Raji (cell line): ENCODE results near the gene SLC6A18.

Experiments used
- POLR2A ChIP-seq: IDR thresholded peaks from 2 replicates; pipeline ENCODE4 v1.6.1; 2011; ENCODE audit warnings: low read depth, low read length, control low read depth; ENCODE audit not compliant: insufficient read depth

Gene SLC6A18

DNA sequence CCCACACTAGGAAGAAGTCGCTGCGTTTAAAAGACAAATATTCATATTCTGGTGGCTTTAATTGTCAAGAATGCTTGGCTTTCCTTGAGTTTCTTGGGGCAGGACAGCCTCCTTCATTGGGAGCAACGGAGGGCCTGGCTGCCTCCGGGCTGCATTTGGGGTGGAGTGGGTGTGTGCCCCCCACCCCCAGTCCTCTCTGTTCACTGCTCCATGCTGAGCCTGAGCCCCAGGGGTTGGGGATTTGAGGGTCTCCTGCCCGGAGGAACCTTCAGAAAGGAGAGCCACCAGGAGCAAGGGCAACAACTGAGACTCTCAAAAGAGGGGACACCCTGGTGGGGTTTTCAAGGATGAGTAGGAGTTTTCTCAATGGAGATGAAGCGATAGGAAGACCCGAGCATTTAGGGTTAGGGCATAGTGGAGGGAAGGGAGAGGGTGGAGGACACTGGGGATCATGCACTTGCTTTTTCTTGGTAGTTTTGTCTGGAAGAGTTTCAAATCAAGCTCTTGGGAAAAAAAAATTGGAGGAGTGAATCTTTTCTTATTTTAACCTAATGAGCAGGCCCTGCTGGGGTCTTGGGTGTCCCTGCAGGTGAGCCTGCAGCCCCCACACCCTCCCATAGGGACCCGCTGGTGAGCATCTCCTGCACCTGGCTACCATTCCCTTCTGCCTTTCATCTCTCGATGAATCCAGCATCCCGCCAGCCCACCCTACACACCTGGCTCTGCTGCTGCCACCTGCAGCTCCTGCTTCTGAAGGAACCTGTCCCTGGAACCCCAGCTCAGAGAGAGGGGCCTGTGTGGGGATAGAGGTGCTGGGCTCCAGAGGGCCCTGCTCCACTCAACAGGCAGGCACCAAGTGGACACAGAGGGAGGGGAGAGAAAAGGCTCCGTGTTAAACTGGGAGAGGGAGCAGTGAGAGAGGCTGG is 19.7 kb upstream of the SLC6A18 start:
- TF ChIP-seq POLR2A: no peak

DNA sequence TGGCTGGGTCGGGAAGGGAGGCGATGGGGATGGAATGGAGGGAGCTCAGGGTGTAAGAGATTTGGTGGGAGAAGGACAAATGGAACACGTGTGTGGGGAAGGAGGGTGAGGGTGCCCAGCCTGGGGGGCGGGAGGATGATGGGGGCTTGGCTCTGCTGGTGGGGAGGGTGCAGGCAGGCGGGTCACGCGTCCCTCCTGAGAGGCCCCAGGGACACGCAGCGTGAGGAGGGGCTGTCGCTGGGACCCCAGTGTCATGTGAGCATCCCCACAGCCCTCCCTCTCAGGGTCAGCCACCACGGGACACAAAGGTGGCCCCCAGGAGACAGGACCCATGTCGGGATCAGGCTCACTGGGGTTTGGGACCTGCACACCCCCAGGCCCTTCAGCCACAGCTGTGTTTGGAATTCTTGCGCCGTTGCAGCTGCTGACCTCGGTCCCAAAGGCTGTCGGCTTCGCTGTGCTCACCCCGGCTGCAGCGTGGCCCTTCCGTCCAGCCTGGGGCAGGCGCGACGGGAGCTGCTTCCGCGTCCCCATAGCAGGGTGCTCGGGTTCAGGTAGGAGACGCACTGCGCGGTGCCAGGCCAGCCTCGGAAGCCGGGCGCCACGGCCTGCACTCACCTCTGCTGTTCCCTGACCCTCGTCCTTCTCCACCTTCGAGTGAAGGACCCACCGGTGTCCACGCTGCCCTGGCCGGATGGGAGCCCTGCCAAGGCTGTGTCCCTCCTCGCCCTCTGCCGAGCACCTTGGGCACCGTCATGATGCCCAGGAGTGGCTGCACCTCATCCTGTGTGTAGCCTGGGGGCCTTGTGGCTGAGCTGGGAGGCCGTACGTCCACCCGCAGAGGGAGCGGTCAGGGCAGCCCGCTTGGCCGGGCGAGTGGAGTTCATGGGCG is 18.4 kb upstream of the SLC6A18 start:
- no peak for TF ChIP-seq POLR2A

DNA sequence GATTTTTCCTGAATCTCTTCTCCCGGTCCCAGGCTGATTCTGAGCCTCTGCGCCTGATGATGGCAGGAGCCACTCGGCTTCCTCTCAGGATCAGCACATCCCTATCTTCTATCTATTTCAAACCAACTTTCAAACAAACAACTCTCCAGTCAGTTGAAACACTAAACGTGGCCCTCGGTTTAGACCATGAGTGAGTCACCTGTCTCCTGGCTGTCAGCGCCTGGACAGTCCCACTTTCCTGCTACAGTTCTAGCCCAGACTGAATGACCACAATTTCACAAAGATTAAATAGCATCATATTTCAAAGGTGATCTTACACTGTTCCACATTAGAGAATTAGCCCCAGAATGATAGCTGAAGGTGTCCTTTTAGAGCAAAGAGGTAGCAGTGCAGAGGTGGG is 17.6 kb upstream of the SLC6A18 start:
- no peak for TF ChIP-seq POLR2A

DNA sequence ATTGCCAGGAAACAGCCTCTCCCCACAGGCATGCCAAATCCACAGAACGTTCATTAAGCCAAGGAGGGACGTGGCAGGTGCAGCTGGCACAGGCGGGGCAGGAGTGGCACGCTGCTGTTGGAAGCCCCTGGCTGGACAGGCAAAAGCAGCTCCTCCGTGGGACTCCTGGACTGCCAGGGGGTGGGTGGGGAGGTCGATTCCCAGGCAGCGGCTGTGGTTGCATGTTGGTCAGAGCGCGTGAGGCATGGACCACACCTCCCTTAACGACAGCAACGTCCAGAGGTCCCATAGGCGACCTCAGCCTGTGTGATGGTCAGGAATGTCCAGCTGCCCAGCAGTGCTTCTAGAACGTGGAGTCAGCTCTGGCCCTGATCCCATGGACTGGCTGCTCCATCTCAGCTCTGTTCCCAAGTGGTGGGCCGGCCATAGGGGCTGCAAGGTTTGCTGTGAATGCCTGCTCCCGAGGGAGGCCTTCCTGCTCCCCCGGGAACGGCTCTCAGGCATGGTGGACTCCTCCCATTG is 16.9 kb upstream of the SLC6A18 start:
- TF ChIP-seq POLR2A: no peak

DNA sequence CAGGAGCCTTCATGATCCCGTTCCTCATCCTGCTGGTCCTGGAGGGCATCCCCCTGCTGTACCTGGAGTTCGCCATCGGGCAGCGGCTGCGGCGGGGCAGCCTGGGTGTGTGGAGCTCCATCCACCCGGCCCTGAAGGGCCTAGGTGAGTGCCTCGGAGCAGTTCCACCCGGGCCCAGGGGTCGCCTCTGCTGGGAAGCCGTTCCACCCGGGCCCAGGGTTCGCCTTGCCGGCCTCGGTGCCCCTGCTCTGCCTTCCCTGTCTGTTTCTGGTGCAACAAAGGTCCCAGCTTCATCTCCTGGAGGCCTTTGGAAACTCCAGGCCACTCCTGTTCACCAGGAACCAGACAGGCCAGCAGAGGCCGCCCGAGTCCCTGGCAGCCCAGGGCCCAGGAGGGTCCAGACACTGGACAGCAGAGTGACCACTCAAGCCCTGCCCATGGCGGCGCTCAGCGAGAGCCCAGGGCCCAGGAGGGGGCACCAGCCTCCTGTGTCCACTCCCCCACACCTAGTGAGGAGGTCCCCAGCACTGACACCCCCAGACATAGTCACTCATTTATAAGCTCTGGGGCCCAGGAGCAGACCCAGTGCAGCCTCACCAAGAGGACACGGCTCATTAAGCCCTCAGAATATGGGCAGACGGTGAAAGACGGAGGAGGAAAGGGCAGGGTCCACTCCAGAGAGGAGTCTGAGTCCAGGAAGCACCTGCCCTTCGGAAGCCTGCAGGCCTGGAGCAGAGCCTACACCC is 16.3 kb upstream of the SLC6A18 start:
- TF ChIP-seq POLR2A: no peak

DNA sequence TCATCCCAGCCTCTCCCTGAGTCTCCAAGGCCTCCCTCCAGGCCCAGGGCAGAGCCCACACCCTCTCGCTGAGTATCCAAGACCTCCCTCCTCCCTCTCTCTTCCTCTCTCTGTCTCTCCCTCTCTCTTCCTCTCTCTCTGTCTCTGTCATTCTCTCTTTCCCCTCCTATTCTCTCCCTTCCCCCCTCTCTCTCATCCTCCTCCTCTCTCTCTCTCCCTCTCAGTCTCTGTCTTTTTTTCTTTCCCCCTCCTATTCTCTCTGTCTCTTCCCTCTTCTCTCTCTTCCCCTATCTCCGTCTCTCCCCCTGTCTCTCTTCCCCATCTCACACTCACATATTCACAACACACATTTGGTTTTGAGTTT is 15.7 kb upstream of the SLC6A18 start:
- TF ChIP-seq POLR2A: no peak

DNA sequence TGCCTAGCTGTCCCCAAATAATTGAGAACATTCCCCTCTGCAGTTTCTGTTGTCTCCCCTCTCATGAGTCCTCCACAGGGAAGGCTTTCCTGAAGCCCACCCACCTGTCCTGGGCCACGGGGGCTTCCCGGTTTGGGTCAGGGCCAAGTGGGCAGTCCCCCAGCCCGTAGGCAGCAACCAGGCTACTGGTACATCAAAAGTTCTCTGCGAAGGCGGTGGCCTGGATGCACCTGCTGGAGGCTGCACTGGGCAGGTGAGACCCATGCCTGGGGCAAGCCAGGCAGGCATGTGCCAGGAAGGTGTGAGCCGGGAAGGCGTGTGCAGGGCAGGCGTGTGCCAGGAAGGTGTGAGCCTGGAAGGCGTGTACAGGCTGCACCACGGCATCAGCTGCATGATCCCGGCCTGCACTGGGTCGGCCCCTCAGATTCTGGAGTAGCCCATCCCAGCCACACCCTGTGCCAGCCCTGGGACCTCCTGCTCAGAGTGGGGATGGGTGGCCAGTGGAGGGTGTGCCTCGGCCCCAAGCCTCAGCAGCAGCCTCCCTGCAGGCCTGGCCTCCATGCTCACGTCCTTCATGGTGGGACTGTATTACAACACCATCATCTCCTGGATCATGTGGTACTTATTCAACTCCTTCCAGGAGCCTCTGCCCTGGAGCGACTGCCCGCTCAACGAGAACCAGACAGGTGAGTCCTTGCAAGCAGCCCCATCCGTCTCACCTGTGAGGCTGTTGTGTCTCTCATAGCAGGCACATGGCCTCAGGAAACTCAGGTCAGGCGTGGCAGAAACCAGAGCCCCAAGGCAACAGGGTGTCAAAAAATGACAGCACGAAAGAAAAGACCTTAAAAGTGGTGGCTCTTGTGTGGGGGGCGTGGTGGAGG is 15.0 kb upstream of the SLC6A18 start:
- no peak for TF ChIP-seq POLR2A

DNA sequence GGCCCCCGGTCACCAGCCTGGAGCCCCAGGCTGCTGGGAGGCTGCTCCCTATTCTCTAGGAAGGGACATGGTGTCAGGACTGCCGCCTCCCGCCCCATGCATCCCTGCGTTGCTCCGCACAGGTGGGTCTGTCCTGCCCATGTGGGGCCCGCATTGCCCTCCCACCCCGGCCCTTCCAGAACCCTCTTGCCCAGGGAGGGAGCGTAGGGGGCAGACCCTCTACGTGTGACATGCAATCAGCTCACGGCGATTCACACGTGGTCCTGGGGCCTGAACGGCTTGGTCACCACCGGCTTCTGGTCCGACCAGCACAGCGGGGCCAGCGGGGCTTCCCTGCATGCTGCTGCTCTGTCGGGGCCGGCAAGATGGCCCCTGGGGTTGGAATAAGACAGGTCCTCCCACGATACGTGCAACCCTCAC is 14.3 kb upstream of the SLC6A18 start:
- TF ChIP-seq POLR2A: no peak

DNA sequence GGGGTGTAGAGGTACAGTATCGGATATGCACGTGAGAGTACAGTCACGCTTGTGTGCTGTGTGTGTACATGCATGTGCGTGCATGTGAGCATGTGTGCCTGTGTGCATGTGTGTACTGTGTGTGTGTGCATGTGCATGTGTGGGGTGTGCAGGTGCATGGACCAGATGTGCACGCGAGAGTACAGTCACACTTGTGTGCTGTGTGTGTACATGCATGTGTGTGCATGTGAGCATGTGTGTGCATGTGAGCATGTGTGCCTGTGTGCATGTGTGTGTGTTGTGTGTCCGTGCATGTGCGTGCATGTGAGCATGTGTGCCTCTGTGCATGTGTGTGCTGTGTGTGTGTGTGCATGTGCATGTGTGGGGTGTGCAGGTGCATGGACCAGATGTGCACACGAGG is 13.5 kb upstream of the SLC6A18 start:
- no peak for TF ChIP-seq POLR2A

DNA sequence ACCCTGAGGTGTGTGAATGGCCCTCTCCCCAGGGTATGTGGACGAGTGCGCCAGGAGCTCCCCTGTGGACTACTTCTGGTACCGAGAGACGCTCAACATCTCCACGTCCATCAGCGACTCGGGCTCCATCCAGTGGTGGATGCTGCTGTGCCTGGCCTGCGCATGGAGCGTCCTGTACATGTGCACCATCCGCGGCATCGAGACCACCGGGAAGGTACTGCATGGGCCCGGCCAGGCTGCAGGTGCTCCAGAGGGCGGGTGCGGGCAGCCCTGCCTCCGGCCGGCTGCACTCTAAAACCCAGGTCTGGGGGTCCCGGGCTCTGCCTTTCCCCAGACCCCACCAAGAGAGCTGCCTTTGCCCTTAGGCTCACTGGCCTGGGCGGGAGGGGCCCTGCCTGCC is 12.9 kb upstream of the SLC6A18 start:
- TF ChIP-seq POLR2A: no peak

DNA sequence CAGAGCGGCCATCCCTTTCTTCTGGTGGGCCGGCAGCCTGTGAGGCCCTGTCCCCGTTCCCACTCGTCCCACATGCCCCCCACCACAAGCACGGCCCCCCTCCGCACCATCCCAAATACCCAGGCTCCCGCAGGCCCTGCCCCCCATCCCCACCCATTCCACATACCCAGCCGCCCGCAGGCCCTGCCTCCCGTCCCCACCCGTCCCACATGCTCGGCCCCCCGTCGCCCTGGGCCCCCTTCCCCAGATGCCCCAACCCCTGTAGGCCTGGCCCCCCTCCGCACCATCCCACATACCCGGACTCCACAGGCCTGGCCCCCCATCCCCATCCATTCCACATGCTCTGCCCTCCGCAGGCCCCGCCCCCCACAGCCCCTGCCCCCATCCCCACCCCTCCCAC is 12.3 kb upstream of the SLC6A18 start:
- TF ChIP-seq POLR2A: no peak

DNA sequence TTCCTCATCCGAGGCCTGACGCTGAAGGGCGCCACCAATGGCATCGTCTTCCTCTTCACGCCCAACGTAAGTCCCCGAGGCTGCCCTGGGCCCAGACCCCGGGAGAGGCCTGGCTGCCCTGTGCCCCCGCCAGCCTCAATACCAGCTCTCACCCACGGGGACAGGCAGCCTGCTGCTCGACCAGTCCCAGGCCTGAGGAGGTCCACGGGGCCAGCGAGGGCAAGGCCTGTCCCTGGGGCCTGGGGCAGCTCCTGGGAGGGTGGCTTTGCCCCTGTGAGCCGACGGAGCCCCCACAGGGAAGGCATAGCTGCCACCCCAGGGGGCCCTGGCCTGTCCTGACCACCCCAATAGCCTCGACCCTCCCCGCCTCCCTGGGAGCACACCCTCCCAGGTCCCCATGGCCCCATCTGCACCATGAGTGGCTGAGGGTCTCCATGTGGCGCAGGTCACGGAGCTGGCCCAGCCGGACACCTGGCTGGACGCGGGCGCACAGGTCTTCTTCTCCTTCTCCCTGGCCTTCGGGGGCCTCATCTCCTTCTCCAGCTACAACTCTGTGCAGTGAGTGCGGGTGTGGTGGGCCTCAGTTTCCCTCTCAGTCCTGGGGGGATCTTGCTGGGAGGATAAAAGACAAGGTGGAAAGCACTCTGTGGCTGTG is 11.5 kb upstream of the SLC6A18 start:
- TF ChIP-seq POLR2A: no peak

DNA sequence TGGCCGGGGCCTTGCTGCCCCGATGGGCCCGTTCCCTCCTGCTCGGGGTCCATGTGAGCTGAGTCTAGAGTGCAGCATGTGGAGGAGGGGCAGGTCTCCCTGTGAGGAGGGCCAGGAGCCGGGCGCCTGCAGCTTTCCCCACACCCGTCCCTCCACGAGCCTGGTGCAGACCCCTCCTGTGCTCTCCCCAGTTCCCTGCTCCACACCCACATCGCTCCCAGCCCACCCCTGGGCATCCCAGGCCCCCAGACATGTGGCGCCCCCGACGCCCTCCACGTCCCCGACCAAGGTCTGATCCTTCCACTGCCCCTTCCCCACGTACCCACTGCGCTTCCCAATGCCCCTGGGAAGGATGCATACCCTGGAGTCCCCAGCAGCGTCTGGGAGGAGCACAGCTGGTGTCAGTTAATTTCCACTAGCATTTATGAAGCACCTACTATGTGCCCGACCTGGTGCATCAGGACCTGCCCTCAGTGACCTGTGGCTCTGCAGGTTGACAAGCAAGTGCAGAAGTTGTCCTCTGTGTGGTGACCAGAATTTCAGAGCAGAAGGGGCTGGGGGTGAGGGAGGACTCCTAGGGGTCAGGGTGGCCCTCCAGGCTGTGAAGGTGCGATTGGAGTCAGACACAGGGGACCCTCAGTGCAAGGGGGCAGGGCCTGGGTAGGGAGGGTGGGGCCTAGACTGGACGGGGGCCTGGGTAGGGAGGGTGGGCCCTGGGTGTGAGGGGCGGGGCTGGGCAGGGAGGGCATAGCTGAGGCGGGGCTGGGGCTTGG is 10.8 kb upstream of the SLC6A18 start:
- TF ChIP-seq POLR2A: no peak
